HG03442 (cell line): ENCODE measurements around the gene EDNRA.

ENCODE experiments used
- ATAC-seq: cut with Tn5 transposase; IDR thresholded peaks from one replicate; pipeline ENCODE4 v1.9.1; 2021; ENCODE audit warnings: mild to moderate bottlenecking, moderate library complexity; ENCODE audit not compliant: unreplicated experiment

EDNRA gene

GRCh38 chr4:147496500-147496899 is 15.6 kb downstream of the EDNRA start:
- ATAC-seq = no peak

DNA sequence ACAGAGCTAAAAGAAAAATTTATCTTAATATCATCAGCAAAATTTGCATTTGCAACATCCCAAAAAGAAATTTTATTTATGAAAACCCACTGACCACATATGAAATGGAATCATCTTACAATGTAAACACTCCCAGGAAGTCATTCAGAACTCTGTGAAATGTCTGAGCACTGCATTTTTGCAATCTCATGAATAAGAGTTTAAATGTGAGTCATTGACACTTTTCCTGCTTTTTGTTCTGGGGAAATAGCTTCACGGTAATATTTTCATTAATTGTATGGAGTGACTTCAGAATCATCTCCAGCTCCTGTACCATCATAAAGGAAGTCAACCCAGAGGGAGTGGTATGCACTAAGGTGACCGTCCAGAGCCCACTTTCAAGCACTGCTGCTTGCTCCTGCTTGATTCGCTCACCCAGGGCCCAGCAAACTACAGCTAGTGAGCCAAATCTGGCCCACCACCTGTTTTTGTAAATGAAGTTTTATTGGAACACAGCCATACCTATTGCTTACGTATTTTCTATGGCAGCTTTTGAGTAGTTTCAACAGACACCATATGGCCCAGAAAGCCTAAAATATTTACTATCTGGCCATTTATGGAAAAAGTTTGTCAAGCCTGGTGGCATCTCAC is 17.2 kb downstream of the EDNRA start:
- no peak for ATAC-seq

- ATAC-seq = no peak
Observed at GRCh38 chr4:147508346-147508745, 27.4 kb downstream of the EDNRA start.

DNA sequence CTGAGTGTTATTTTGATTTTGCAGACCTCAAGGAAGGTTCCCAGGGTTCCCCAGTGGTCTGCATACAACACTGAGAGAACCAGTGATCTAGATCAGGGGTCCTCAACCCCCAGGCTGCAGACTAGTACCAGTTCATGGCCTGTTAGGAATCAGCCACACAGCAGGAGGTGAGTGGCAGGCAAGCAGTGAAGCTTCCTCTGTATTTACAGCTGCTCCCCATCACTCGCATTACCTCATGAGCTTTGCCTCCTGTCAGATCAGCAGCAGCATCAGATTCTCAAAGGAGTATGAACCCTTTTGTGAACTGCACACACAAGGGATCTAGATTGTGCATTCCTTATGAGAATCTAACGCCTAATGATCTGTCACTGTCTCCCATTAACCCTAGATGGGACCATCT is 28.5 kb downstream of the EDNRA start:
- no peak for ATAC-seq

- no peak for ATAC-seq
Observed at GRCh38 chr4:147510962-147511668, 30.2 kb downstream of the EDNRA start.

- ATAC-seq = no peak
Observed at GRCh38 chr4:147513091-147513490, 32.2 kb downstream of the EDNRA start.

DNA sequence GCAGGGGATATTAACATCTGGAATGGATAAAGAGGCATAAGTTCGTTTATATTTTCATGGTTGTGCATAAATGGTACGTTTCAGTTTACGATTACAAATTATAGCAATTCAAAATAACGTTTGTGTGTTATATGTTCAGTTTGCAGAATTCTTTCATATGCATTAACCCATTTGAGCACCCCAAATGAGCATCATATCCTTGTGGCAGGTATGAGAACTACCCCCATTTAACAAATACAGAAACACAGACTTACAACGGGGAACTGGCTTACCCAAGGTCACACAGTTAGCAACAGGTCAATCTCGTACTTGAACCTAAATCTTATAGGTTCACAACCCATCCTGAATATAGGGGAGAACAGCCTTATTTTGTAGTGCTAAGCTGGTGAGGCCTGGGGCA is 33.1 kb downstream of the EDNRA start:
- no peak for ATAC-seq

- ATAC-seq = no peak
Observed at GRCh38 chr4:147515220-147515936, 34.5 kb downstream of the EDNRA start.

GRCh38 chr4:147516133-147516532 is 35.2 kb downstream of the EDNRA start:
- ATAC-seq = no peak

DNA sequence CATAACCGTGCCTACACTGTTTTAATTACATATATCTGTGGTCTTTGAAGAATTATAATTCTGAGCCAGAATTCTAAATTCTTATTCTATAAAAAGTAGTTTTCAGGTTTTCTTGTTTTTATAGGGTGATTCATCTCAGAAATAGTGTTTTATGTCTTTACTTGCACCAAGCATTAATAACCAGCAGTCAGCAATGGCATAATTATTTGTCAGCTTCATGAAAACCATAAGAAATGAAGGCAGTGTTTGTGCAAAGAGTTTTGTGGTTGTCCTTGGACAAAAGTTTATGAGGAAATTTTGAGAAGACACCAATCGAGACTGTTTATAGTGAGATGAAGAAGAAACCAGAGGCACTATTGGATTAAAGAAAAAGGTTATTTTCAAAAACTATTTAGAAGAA is 37.2 kb downstream of the EDNRA start:
- no peak for ATAC-seq

DNA sequence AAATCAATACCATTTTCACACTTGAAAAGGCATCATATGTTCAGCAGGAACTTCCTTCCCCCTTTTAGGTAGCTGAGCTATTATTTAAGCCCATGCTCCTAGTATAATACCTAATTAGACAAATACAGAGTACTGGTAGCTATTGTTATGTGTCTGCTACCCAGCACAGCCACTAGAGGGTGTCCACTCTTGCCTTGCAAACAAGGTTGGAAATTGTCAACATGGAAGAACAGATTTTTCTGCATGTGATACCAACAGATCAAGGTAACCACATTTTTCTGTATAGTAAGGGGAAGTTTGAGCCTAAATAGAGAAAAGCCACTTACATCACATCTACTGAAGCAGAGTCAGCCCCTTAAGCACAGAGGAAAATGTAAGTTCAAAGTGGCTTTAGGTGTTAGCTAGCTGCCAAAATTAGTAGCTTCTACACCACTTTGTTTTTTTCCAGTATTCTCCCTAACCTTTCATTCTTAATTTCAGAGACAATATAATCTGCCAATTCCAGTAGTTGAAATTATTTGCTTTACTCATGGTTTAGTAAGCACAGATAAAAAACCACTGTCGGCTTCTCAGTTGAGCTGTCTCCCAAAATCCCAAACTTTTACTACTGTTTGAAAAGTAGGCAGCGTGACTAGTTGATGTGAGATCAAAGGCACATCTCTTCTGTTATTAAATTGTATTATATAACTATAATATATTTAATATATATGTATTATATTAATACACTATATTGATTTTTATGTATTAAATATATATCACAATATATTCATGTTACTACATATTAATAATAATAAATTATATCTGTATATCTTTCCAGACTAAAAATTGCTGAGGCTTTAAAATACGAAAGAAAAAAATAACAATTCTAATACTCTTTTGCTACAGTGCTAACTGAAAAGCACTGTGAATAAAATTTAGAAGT is 38.2 kb downstream of the EDNRA start:
- peak; percentile 96 for ATAC-seq

DNA sequence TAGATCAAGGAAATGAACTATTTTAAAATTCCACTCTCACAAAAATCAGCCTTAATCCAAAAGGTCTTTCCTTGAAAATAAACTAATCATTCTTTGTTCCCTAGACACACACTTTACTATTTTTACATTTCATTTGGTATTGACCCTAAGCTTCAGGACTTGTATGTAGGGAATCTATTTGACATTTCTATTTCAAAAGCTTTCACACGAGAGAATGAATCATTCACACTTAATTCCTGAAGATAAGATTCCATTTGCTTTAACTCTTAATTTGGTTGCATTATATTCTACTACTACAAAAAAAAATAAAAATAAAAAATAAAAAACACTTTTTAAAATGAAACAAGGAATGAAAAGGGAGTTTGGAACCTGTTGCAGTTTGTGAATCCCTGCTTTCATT is 43.7 kb downstream of the EDNRA start:
- ATAC-seq = no peak

DNA sequence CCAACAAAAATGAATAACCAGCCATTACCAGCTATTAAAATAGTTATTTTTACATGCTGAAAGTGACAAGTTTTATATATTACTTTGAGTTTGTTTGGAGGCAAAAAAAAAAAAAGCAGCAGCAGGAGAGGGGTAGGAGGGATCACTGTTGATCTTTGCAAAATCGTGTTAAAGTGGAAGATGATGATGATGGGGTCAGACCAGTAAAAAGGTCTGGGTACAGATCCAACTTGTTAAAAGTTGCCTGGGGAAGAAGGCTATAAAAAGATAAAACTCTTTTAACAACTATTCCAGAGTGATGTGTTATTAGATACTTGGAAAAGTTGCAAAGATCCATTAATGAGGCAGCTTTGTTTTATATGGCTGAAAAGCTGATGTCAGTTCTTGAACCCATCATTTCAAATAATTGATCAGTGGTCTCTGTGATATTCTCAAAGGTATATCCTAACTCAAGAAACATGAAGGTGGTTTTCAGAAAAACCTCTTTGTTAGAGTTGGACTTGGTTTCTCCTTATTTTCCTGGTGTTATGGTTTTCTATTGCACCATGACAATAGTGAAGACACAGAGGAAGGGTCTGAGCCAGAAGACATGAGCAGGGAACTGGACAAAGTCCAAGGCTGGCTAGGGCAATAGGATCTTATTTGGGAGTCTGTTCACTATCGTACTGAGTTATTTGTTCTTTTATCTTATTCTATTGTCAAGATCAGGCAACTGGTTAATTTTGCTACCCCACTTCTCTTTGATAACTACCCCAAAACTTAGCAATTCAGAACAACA is 44.8 kb downstream of the EDNRA start:
- no peak for ATAC-seq

DNA sequence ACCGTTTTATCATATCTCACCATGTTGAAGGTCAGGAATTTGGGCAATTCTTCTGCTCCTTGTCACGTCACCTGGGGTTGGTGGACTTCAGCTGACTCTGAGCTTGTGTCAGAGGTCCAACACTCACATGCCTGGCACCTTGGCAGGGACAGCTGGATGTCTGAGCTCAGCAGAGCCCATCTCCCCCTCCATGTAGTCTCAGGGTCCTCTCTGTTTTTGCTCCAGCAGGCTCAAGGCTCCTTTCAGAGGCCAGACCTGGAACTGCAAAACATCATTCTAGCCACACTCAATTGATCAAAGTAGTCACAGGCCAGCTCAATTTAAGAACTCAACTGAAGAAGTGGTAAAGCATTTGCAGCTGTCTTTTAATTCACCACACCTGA is 45.4 kb downstream of the EDNRA start:
- no peak for ATAC-seq

DNA sequence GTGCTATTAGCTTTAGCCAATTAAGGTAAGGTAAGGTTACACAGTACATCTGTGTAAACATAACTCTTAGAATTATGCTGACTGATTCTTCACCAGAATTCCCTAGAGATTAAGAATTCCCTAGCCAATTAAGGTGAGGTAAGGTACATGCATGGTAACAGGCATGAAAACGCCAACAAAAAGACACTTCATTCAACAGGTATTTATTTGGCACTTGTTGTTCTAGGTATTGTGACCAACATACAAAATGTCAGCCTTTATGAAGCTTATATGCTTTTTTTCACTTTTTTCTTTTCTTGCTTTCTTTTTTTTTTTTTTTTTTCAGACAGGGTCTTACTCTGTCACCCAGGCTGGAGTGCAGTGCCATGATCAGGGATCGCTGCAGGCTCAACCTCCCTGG is 47.2 kb downstream of the EDNRA start:
- ATAC-seq = no peak

- no peak for ATAC-seq
Observed at GRCh38 chr4:147530134-147530533, 49.2 kb downstream of the EDNRA start.

DNA sequence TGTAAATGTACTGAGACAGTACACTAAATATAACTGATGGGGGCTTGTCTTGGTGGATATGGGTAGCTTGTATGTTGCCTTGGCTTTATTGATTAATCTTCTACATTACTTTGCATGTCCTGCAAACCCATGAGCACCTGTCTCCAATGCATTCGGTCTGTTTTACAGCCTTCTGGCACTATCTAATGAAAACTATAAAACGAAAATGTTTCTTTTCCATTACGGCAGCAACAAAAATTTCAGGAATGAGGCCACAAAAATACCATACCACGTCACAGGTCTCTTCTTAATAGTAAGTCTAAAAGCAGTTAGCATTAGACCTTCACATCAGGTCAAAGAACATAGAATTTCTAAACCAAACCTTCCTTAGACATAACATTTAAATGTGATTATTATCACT is 49.8 kb downstream of the EDNRA start:
- ATAC-seq = no peak

GRCh38 chr4:147532896-147533295 is 52.0 kb downstream of the EDNRA start:
- ATAC-seq = no peak

GRCh38 chr4:147533331-147533730 is 52.4 kb downstream of the EDNRA start:
- no peak for ATAC-seq

DNA sequence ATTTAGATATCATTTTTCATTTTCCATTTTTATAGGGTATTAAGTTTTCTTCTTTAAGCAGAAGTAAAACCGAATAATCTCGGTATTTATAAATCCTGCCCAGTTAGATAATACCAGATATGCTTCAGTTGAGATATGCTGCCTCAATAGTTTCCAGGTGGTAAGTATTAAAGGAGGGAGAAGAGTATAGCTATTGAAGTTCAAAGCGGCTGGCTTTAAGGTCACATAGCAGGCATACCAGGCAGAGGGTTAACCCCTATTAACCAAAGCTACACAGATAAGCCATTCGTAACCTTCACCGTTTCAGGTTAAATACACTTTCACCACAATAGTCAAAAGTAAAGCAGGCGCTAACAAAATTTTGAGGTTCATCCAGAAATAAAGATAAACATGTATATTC is 54.2 kb downstream of the EDNRA start:
- no peak for ATAC-seq
